Measurements from ENCODE around the gene BCDIN3D.

DNA sequence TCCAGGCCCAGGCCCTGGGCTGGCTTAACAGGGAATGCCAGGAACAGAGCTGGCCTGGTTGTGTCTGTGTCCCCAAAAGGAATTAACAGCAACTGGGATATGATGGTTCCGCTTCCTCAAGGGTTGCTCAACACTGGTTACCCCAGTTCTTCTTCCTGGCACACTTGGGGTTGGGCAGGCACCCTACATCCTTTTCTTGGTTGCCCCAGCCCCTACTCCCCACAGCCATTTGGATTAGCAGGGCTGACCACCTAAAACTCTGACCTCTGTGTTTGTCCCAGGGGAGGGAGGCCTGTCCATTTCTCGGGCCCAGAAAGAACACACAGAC is 45.5 kb downstream of the BCDIN3D start:
- TF ChIP-seq CTCF (IDR thresholded peaks at IDR 0.05; ENCODE audit: low read length) = no peak
- TF ChIP-seq EZH2 (IDR thresholded peaks at IDR 0.05; ENCODE audit: borderline replicate concordance, low read length) = no peak

All from OCI-LY1 (cell line).